ENCODE measurements around the gene OBP2B.

GRCh38 chr9:133199648-133200321 lies 9.3 kb downstream of the OBP2B start:
- no peak for TF ChIP-seq POLR2AphosphoS5 (IDR thresholded peaks at IDR 0.05)
- no peak for TF ChIP-seq POLR2A (IDR thresholded peaks at IDR 0.05)
